HepG2 (cell line): ENCODE data around the gene CACHD1. TPM values are rescaled to one million over a fixed set of nuclear protein-coding genes. Genes with fewer than 3 reads are reported as not detected.

Experiments
- ATAC-seq: fragments of 200-7000 bp; cut with Tn5 transposase; 3 replicates; pipeline ENCODE4 v1.9.1; 2020; ENCODE audit warnings: mild to moderate bottlenecking, moderate library complexity
- BruUV-seq: library from RNA; stranded (reverse); fragments of 400-500 nt; replicated peaks from 2 replicates; lab custom pipeline; 2021; lab: Mats Ljungman, UMichigan
- CTCF ChIA-PET: fragments of 300-600 bp; formaldehyde crosslinking; extraction: SDS; loops from one replicate; lab custom pipeline; 2021; ENCODE audit warnings: low total read pairs, inconsistent platforms, low intra/inter-chr PET ratio; lab: Yijun Ruan, JAX
- POLR2A ChIA-PET: fragments of 350-600 bp; sonication (Branson Sonifier 250); formaldehyde crosslinking; loops from one replicate; lab custom pipeline; 2020; ENCODE audit warnings: antibody characterized with exemption, inconsistent platforms; lab: Yijun Ruan, JAX
- DNase-seq: peaks from one replicate; pipeline ENCODE4 v3.0.0-alpha.2; 2015; ENCODE audit warnings: low spot score
- FAIRE-seq: peaks from 3 replicates; lab custom pipeline; 2011; peaks lifted over from hg19 to GRCh38; lab: Jason Lieb, UNC
- H2AFZ ChIP-seq: one replicate; pipeline ENCODE4 v1.6.1; 2011; ENCODE audit warnings: low read length, inconsistent platforms
- H3K27ac ChIP-seq: fragments of 300-600 bp; 3 replicates; pipeline ENCODE4 v1.8.0; 2011; ENCODE audit warnings: mixed run types, mild to moderate bottlenecking, mixed read lengths, low read length, inconsistent platforms; ENCODE audit not compliant: insufficient read depth; ENCODE audit errors: extremely low read length
- H3K27me3 ChIP-seq, 2 experiments: fragments of 200-600 bp in 1 of 2; 2 replicates in 1 of 2; 3 replicates in 1 of 2; pipeline versions ENCODE4 v1.6.0 to v1.8.0; 2011; ENCODE audit warnings: low read length in 2 of 2, mild to moderate bottlenecking in 2 of 2, moderate library complexity in 2 of 2, inconsistent platforms in 1 of 2; ENCODE audit not compliant: insufficient read depth in 2 of 2, control insufficient read depth in 1 of 2
- H3K36me3 ChIP-seq, 2 experiments: fragments of 200-600 bp in 1 of 2; replicated peaks in 1 of 2; 2 replicates in 1 of 2; 3 replicates in 1 of 2; pipeline versions ENCODE4 v1.5.1 to v1.8.0; 2011; ENCODE audit warnings: low read length in 2 of 2, inconsistent platforms in 1 of 2; ENCODE audit not compliant: insufficient read depth in 2 of 2, control insufficient read depth in 1 of 2
- H3K4me1 ChIP-seq: 2 replicates; pipeline ENCODE4 v1.5.1; 2012; ENCODE audit warnings: low read length, inconsistent platforms; ENCODE audit not compliant: insufficient read depth
- H3K4me2 ChIP-seq: 2 replicates; pipeline ENCODE4 v1.6.0; 2011; ENCODE audit warnings: low read depth, low read length, inconsistent platforms
- H3K4me3 ChIP-seq, 3 experiments: fragments of 200-600 bp in 1 of 3; sonication (generic), shearing (Covaris generic) in 1 of 3; replicated peaks in 1 of 3; 2 replicates each; pipeline ENCODE4 v1.5.1; 2011 to 2016; ENCODE audit warnings: low read length in 3 of 3, inconsistent platforms in 2 of 3, low read depth in 2 of 3, mild to moderate bottlenecking in 2 of 3, control low read depth in 1 of 3, mixed read lengths in 1 of 3; ENCODE audit not compliant: insufficient read depth in 1 of 3
- H3K79me2 ChIP-seq: one replicate; pipeline ENCODE4 v1.6.1; 2011; ENCODE audit warnings: low read length, inconsistent platforms; ENCODE audit not compliant: insufficient read depth
- H3K9ac ChIP-seq: 2 replicates; pipeline ENCODE4 v1.6.0; 2011; ENCODE audit warnings: mild to moderate bottlenecking, low read depth, low read length, inconsistent platforms; ENCODE audit not compliant: insufficient read depth
- H3K9me3 ChIP-seq: 2 replicates; pipeline ENCODE4 v1.5.1; 2012; ENCODE audit warnings: mild to moderate bottlenecking, low read length
- H4K20me1 ChIP-seq: 2 replicates; pipeline ENCODE4 v1.6.0; 2011; ENCODE audit warnings: inconsistent platforms, mild to moderate bottlenecking, low read length, moderate library complexity; ENCODE audit not compliant: insufficient read depth
- ARID2 ChIP-seq: sonication (generic); formaldehyde crosslinking; IDR thresholded peaks from 2 replicates; pipeline ENCODE4 v1.8.1; 2022; ENCODE audit warnings: mild to moderate bottlenecking, missing genetic modification reagents, borderline replicate concordance
- BORCS8-MEF2B ChIP-seq: sonication (generic); formaldehyde crosslinking; IDR thresholded peaks from 2 replicates; pipeline ENCODE4 v1.8.0; 2022; ENCODE audit warnings: mild to moderate bottlenecking, missing genetic modification reagents
- CHD2 ChIP-seq: IDR thresholded peaks from 2 replicates; pipeline ENCODE4 v1.6.1; 2011; ENCODE audit warnings: low read depth, low read length, improper control_type of control experiment
- CHD4 ChIP-seq: fragments of 200-600 bp; sonication (generic); IDR thresholded peaks from 2 replicates; pipeline ENCODE4 v1.7.0; 2017; ENCODE audit warnings: mild to moderate bottlenecking, low read length, borderline replicate concordance
- KLF9 ChIP-seq: IDR thresholded peaks from 2 replicates; pipeline ENCODE4 v1.6.1; 2016; ENCODE audit warnings: low read depth
- MNT ChIP-seq: fragments of 450-650 bp; IDR thresholded peaks from 2 replicates; pipeline ENCODE4 v1.6.1; 2016
- NR2F6 ChIP-seq, 2 experiments: IDR thresholded peaks; 2 replicates each; pipeline ENCODE4 v1.6.1; 2016; ENCODE audit warnings: antibody characterized with exemption in 1 of 2, mild to moderate bottlenecking in 1 of 2
- SOX6 ChIP-seq, 2 experiments: fragments of 450-650 bp in 1 of 2; sonication (generic) in 1 of 2; formaldehyde crosslinking in 1 of 2; IDR thresholded peaks; 2 replicates each; pipeline versions ENCODE4 v1.4.0 to v1.6.1; 2017 to 2020; ENCODE audit warnings: antibody characterized with exemption in 1 of 2, mild to moderate bottlenecking in 1 of 2, missing genetic modification reagents in 1 of 2
- TFDP1 ChIP-seq: IDR thresholded peaks from 2 replicates; pipeline ENCODE4 v1.6.1; 2016; ENCODE audit warnings: missing compliant biosample characterization, missing genetic modification reagents, borderline replicate concordance
- ZFP62 ChIP-seq: sonication (generic); formaldehyde crosslinking; IDR thresholded peaks from 2 replicates; pipeline ENCODE4 v1.4.0; 2020; ENCODE audit warnings: missing genetic modification reagents
- ZNF292 ChIP-seq: sonication (generic); formaldehyde crosslinking; IDR thresholded peaks from 2 replicates; pipeline ENCODE4 v1.8.1; 2022; ENCODE audit warnings: mild to moderate bottlenecking, low read depth, missing genetic modification reagents, borderline replicate concordance
- ZSCAN31 ChIP-seq: sonication (generic); formaldehyde crosslinking; IDR thresholded peaks from 2 replicates; pipeline ENCODE4 v1.5.0; 2020; ENCODE audit warnings: low read depth, mild to moderate bottlenecking, missing genetic modification reagents
- ZSCAN5A ChIP-seq: sonication (generic); formaldehyde crosslinking; IDR thresholded peaks from 2 replicates; pipeline ENCODE4 v1.8.0; 2022; ENCODE audit warnings: mild to moderate bottlenecking, missing genetic modification reagents, borderline replicate concordance
- WGBS: methylation state at CpG from one replicate; pipeline ENCODE4 v1.1.6; 2017; ENCODE audit warnings: low lambda C conversion rate; 5-methylcytosine and 5-hydroxymethylcytosine counted together
- in situ Hi-C: cut with HindIII; loops from 2 replicates; pipeline ENCODE4 v1.10.0; 2017; ENCODE audit warnings: low pct_unique_long_range_greater_than_20kb; ENCODE audit not compliant: extremely low pct_ligation_motif_present
- intact Hi-C: fragments of 100-400 bp; cut with micrococcal nuclease; formaldehyde crosslinking; loops from one replicate; pipeline ENCODE4 v1.10.0; 2022; ENCODE audit not compliant: unreplicated experiment
- polyA plus RNA-seq, 8 experiments: library from polyadenylated mRNA; depleted of rRNA in 3 of 8; stranded (reverse) in 7 of 8; unstranded in 1 of 8; fragments of >200 nt; fragmentation: Illumina TruSeq in 4 of 8; extraction: Trizol in 4 of 8; gene quantifications; 2 replicates each; pipeline versions ENCODE4 v1.2.1 to v1.2.3, GENCODE V29; 2011 to 2016; ENCODE audit warnings: low read depth in 4 of 8, missing spikeins in 1 of 8, mixed read lengths in 1 of 8; ENCODE audit not compliant: insufficient read depth in 1 of 8
- total RNA-seq, 5 experiments: library from RNA; depleted of rRNA; stranded (reverse); fragments of >200 nt; fragmentation: Illumina TruSeq; extraction: Trizol; gene quantifications; 2 replicates each; pipeline ENCODE4 v1.2.3, GENCODE V29; 2016; ENCODE audit warnings: low read depth in 1 of 5

CACHD1 gene
- total and polyA plus RNA-seq, 2 of the 13 experiments (the other 11 are each of a cell fraction or from before 2014, with no cell fraction given), result 0.11 TPM; not detected in 1

GRCh38 chr1:64567426-64568170, 97.7 kb downstream of the CACHD1 start:
- intact Hi-C loops, result no loop called here
- FAIRE-seq, result no peak

GRCh38 chr1:64568171-64568450, 98.2 kb downstream of the CACHD1 start:
- Histone ChIP-seq H3K9me3 (no peaks in the 10 kb centered on the region), H3K79me2 (no peaks in the 10 kb centered on the region), H3K4me1 (no peaks in the 10 kb centered on the region), H3K9ac (no peak overlapping the region), H2AFZ (no peak overlapping the region), H3K27ac (no peak overlapping the region), H3K27me3 (no peaks in the 10 kb centered on the region), H4K20me1 (no peaks in the 10 kb centered on the region), H3K4me3 (no peak overlapping the region), H3K4me2 (no peak overlapping the region), H3K36me3 (no peaks in the 10 kb centered on the region)
- FAIRE-seq (no peak), DNase-seq (no peak), ATAC-seq (no peak)
- intact Hi-C loops (no loop called here), in situ Hi-C loops (no loop called here)
- no TSS peak for BruUV-seq
- CTCF ChIA-PET, result no interaction called here
- WGBS, result 22% methylated on average over 4 of the region's 4 CpGs
- POLR2A ChIA-PET, result no interaction called here
- TF ChIP-seq KLF9 (CRISPR knock-in tag), result no peak
- TF ChIP-seq CHD4, result no peak
- TF ChIP-seq ZFP62 (CRISPR knock-in tag), result no peak
- TF ChIP-seq MNT, result no peak
- no peak for TF ChIP-seq ZSCAN5A
- no peak for TF ChIP-seq ZSCAN31 (CRISPR knock-in tag)
- TF ChIP-seq BORCS8-MEF2B (CRISPR knock-in tag), result no peak
- TF ChIP-seq CHD2, result no peak
- no peak for TF ChIP-seq ARID2 (CRISPR knock-in tag)
- TF ChIP-seq SOX6 (IDR thresholded peaks at IDR 0.05), result no peak
- no peak for TF ChIP-seq SOX6 (CRISPR knock-in tag; IDR thresholded peaks at IDR 0.05)
- no peak for TF ChIP-seq ZNF292 (CRISPR knock-in tag)
- TF ChIP-seq TFDP1 (CRISPR knock-in tag), result no peak

More at GRCh38 chr1:64567426-64568170, 97.7 kb downstream of the CACHD1 start:
- Histone ChIP-seq H4K20me1 (no peaks in the 10 kb centered on the region), H3K4me1 (no peaks in the 10 kb centered on the region), H2AFZ (no peak overlapping the region), H3K9me3 (no peaks in the 10 kb centered on the region), H3K27ac (no peak overlapping the region), H3K36me3 (no peaks in the 10 kb centered on the region), H3K4me3 (no peak overlapping the region), H3K9ac (no peak overlapping the region), H3K79me2 (no peaks in the 10 kb centered on the region), H3K4me2 (no peak overlapping the region), H3K27me3 (no peaks in the 10 kb centered on the region)
- ATAC-seq (no peak), DNase-seq (no peak)
- ChIA-PET CTCF (no interaction called here), POLR2A (no interaction called here)
- in situ Hi-C loops, result no loop called here
- no TSS peak for BruUV-seq
- no peak for TF ChIP-seq NR2F6 (IDR thresholded peaks at IDR 0.05)
- no peak for TF ChIP-seq NR2F6 (CRISPR knock-in tag; IDR thresholded peaks at IDR 0.05)
- WGBS, result 15% methylated on average over 7 of the region's 7 CpGs
